Tibial nerve (tissue), 4 donors: ENCODE results near the gene MAP3K20.

ENCODE experiments used
- CTCF ChIP-seq, 5 experiments: fragments of 200-600 bp in 3 of 5; fragments of 450-650 bp in 2 of 5; sonication (generic) in 3 of 5; IDR thresholded peaks; one replicate each; pipeline ENCODE4 v1.5.1; 2016 to 2019; ENCODE audit warnings: antibody characterized with exemption in 5 of 5, mild to moderate bottlenecking in 3 of 5, moderate library complexity in 2 of 5
- EP300 ChIP-seq, 2 donors: sonication (generic); formaldehyde crosslinking; IDR thresholded peaks; one replicate each; pipeline ENCODE4 v1.6.1; 2017; ENCODE audit warnings: antibody characterized with exemption in 2 of 2, mild to moderate bottlenecking in 1 of 2
- POLR2A ChIP-seq, 2 donors: fragments of 450-650 bp; IDR thresholded peaks; one replicate each; pipeline ENCODE4 v1.6.1; 2017; ENCODE audit warnings: antibody characterized with exemption in 2 of 2, mild to moderate bottlenecking in 2 of 2, moderate library complexity in 2 of 2

- no peak for TF ChIP-seq POLR2A (IDR thresholded peaks at IDR 0.05)
- no peak for TF ChIP-seq EP300 (IDR thresholded peaks at IDR 0.05)
- TF ChIP-seq CTCF (IDR thresholded peaks at IDR 0.05), result no peak
Observed at GRCh38 chr2:173151671-173152401, 76.2 kb downstream of the MAP3K20 start.
